ENCODE measurements around the gene LCE1A. TPM values are rescaled to one million over a fixed set of nuclear protein-coding genes. Genes with fewer than 3 reads are reported as not detected.

The LCE1A gene
- total RNA-seq, 1 donor from 2014 or later: not detected

GRCh38 chr1:152811671-152812070 lies 15.6 kb upstream of the LCE1A start, which contains the start of gene LCE1B:
LCE1B (plus strand) TSS chr1:152811971; CDS start chr1:152812447, 476 bp downstream.
- Mint-ChIP-seq H3K27me3 (ENCODE audit: insufficient read depth, low read depth) (peaks cover 3% of the 10 kb centered on the region), H3K9me3 (peaks cover 12% of the 10 kb centered on the region), H3K27ac (no peak within 1 kb of the TSS), H3K4me3 (no peak within 1 kb of the TSS), H3K36me3 (no peaks in the 10 kb centered on the region), H3K4me1 (no peaks in the 10 kb centered on the region)
- H3K4me2 ChIP-seq: no peak within 1 kb of the TSS
- H2AFZ ChIP-seq (replicated peaks): no peak within 1 kb of the TSS
- no peaks in the 10 kb centered on the region for H4K20me1 ChIP-seq (ENCODE audit: low read depth)
- no peak for DNase-seq (ENCODE audit: low spot score)
- no peaks in the 10 kb centered on the region for H3K27me3 ChIP-seq
- H3F3A ChIP-seq (ENCODE audit: low read depth): no peaks in the 10 kb centered on the region
- H3K9ac ChIP-seq: no peak within 1 kb of the TSS
- peaks cover 39% of the 10 kb centered on the region for H3K9me3 ChIP-seq (ENCODE audit: low read depth)
- no peak within 1 kb of the TSS for H3K4me3 ChIP-seq
- no peaks in the 10 kb centered on the region for H3K79me2 ChIP-seq (ENCODE audit: low read depth)
- no peaks in the 10 kb centered on the region for H3K36me3 ChIP-seq
- H3K27ac ChIP-seq: no peak within 1 kb of the TSS
- TF ChIP-seq EZH2 (IDR thresholded peaks at IDR 0.05): no peak
- no peak for TF ChIP-seq CTCF (IDR thresholded peaks at IDR 0.05)
- TF ChIP-seq EZH2phosphoT487 (IDR thresholded peaks at IDR 0.05): no peak
- no peaks in the 10 kb centered on the region for H3K4me1 ChIP-seq

- H3K4me2 ChIP-seq: no peak overlapping the region
- no peaks in the 10 kb centered on the region for H3K36me3 Mint-ChIP-seq
- H2AFZ ChIP-seq (replicated peaks): no peak overlapping the region
- no peaks in the 10 kb centered on the region for H3K4me1 ChIP-seq
- no peak overlapping the region for H3K27ac Mint-ChIP-seq
- H4K20me1 ChIP-seq (ENCODE audit: low read depth): no peaks in the 10 kb centered on the region
- TF ChIP-seq EZH2 (IDR thresholded peaks at IDR 0.05) (no peak), EZH2phosphoT487 (IDR thresholded peaks at IDR 0.05) (no peak), CTCF (IDR thresholded peaks at IDR 0.05) (no peak)
- peaks cover 11% of the 10 kb centered on the region for H3K9me3 Mint-ChIP-seq
- no peak overlapping the region for H3K27ac ChIP-seq
- H3K9ac ChIP-seq: no peak overlapping the region
- no peaks in the 10 kb centered on the region for H3K27me3 Mint-ChIP-seq (ENCODE audit: insufficient read depth, low read depth)
- no peak overlapping the region for H3K4me3 Mint-ChIP-seq
- no peaks in the 10 kb centered on the region for H3F3A ChIP-seq (ENCODE audit: low read depth)
- no peaks in the 10 kb centered on the region for H3K36me3 ChIP-seq
- no peaks in the 10 kb centered on the region for H3K79me2 ChIP-seq (ENCODE audit: low read depth)
- H3K9me3 ChIP-seq (ENCODE audit: low read depth): peaks cover 31% of the 10 kb centered on the region
- DNase-seq (ENCODE audit: low spot score): no peak
- no peaks in the 10 kb centered on the region for H3K27me3 ChIP-seq
- H3K4me3 ChIP-seq: no peak overlapping the region
- H3K4me1 Mint-ChIP-seq: no peaks in the 10 kb centered on the region
Observed at GRCh38 chr1:152817309-152817708, 10.0 kb upstream of the LCE1A start.

GRCh38 chr1:152823294-152823693 lies 4.0 kb upstream of the LCE1A start:
- H4K20me1 ChIP-seq (ENCODE audit: low read depth): no peaks in the 10 kb centered on the region
- H3K9me3 Mint-ChIP-seq: peaks cover 11% of the 10 kb centered on the region
- no peak overlapping the region for H3K4me2 ChIP-seq
- no peak overlapping the region for H2AFZ ChIP-seq (replicated peaks)
- H3K9me3 ChIP-seq (ENCODE audit: low read depth): peaks cover 24% of the 10 kb centered on the region
- no peak overlapping the region for H3K4me3 Mint-ChIP-seq
- no peaks in the 10 kb centered on the region for H3K4me1 Mint-ChIP-seq
- no peak overlapping the region for H3K9ac ChIP-seq
- no peaks in the 10 kb centered on the region for H3K79me2 ChIP-seq (ENCODE audit: low read depth)
- no peak overlapping the region for H3K4me3 ChIP-seq
- H3K36me3 Mint-ChIP-seq: no peaks in the 10 kb centered on the region
- H3K27me3 Mint-ChIP-seq (ENCODE audit: insufficient read depth, low read depth): no peaks in the 10 kb centered on the region
- H3K27me3 ChIP-seq: no peaks in the 10 kb centered on the region
- DNase-seq (ENCODE audit: low spot score): no peak
- no peak for TF ChIP-seq EZH2phosphoT487 (IDR thresholded peaks at IDR 0.05)
- TF ChIP-seq CTCF (IDR thresholded peaks at IDR 0.05): no peak
- no peak for TF ChIP-seq EZH2 (IDR thresholded peaks at IDR 0.05)
- H3K4me1 ChIP-seq: no peaks in the 10 kb centered on the region
- no peak overlapping the region for H3K27ac Mint-ChIP-seq
- no peaks in the 10 kb centered on the region for H3F3A ChIP-seq (ENCODE audit: low read depth)
- no peaks in the 10 kb centered on the region for H3K36me3 ChIP-seq
- no peak overlapping the region for H3K27ac ChIP-seq

Data from neural progenitor cell (in vitro differentiated cells).